ENCODE measurements around the gene SORBS1. TPM values are rescaled to one million over a fixed set of nuclear protein-coding genes. Genes with fewer than 3 reads are reported as not detected.

Gene SORBS1
- total and polyA plus RNA-seq, 8 donors = 11.4 to 25.6 (median 16.8) TPM

GRCh38 chr10:95356190-95356955, 204.8 kb downstream of the SORBS1 start:
- FAIRE-seq = no peak
- no peaks in the 10 kb centered on the region for H3K9me3 ChIP-seq
- no peaks in the 10 kb centered on the region for H3K27me3 ChIP-seq
- DNase-seq = no peak
- intact Hi-C loops (cut with DNase I) = loop anchor here in 1 of 3 donors (5.0 kb wide), 1 partner anchor 109 kb away; no protein-coding TSS in a partner anchor
- H3K4me1 ChIP-seq = peaks cover 0 to 4% (median 4%) of the 10 kb centered on the region in 3 donors
- H3K36me3 ChIP-seq = peaks cover 0 to 8% (median 0%) of the 10 kb centered on the region in 3 donors
- H3K27ac ChIP-seq = no peak overlapping the region
- no peak overlapping the region for H3K4me3 ChIP-seq
- WGBS, 2 donors = 93 to 94% methylated on average over 23 of the region's 23 CpGs
- no peak for TF ChIP-seq CTCF (IDR thresholded peaks at IDR 0.05)
- ATAC-seq = no peak

GRCh38 chr10:95355301-95355700, 205.9 kb downstream of the SORBS1 start:
- Histone ChIP-seq H3K27ac (no peak overlapping the region), H3K4me1 (peaks cover 10 to 14% (median 13%) of the 10 kb centered on the region in 3 donors), H3K27me3 (no peaks in the 10 kb centered on the region), H3K4me3 (no peak overlapping the region), H3K36me3 (peaks cover 0 to 8% (median 0%) of the 10 kb centered on the region in 3 donors), H3K9me3 (no peaks in the 10 kb centered on the region)
- DNase-seq = no peak
- no peak for FAIRE-seq
- intact Hi-C loops (cut with DNase I) = loop anchor here in 1 of 3 donors (5.0 kb wide), 1 partner anchor 108 kb away; no protein-coding TSS in a partner anchor
- ATAC-seq = no peak
- TF ChIP-seq CTCF (IDR thresholded peaks at IDR 0.05) = no peak
- 68 to 72% methylated on average over 7 of the region's 7 CpGs for WGBS, 2 donors

- Histone ChIP-seq H3K36me3 (peaks cover 0 to 8% (median 0%) of the 10 kb centered on the region in 3 donors), H3K4me1 (peaks cover 13 to 19% (median 14%) of the 10 kb centered on the region in 3 donors), H3K27ac (no peak overlapping the region), H3K4me3 (no peak overlapping the region), H3K27me3 (no peaks in the 10 kb centered on the region), H3K9me3 (no peaks in the 10 kb centered on the region)
- FAIRE-seq (no peak), ATAC-seq (no peak), DNase-seq (no peak)
- intact Hi-C loops (cut with DNase I) = no loop called here
- TF ChIP-seq CTCF (IDR thresholded peaks at IDR 0.05) = no peak
Measured at GRCh38 chr10:95354110-95354509, 207.1 kb downstream of the SORBS1 start.

- FAIRE-seq (no peak), DNase-seq (no peak), ATAC-seq (no peak)
- TF ChIP-seq CTCF (IDR thresholded peaks at IDR 0.05) = no peak
- H3K4me3 ChIP-seq = no peak overlapping the region
- H3K4me1 ChIP-seq = peaks cover 13 to 19% (median 14%) of the 10 kb centered on the region in 3 donors
- intact Hi-C loops (cut with DNase I) = no loop called here
- no peaks in the 10 kb centered on the region for H3K9me3 ChIP-seq
- H3K36me3 ChIP-seq = peaks cover 0 to 8% (median 0%) of the 10 kb centered on the region in 3 donors
- no peaks in the 10 kb centered on the region for H3K27me3 ChIP-seq
- H3K27ac ChIP-seq = no peak overlapping the region
Measured at GRCh38 chr10:95353123-95353522, 208.0 kb downstream of the SORBS1 start.

GRCh38 chr10:95352684-95353083, 208.5 kb downstream of the SORBS1 start:
- ATAC-seq (no peak), DNase-seq (no peak), FAIRE-seq (no peak)
- no peak for TF ChIP-seq CTCF (IDR thresholded peaks at IDR 0.05)
- no peak overlapping the region for H3K27ac ChIP-seq
- H3K36me3 ChIP-seq = peaks cover 0 to 8% (median 0%) of the 10 kb centered on the region in 3 donors
- intact Hi-C loops (cut with DNase I) = no loop called here
- H3K27me3 ChIP-seq = no peaks in the 10 kb centered on the region
- H3K4me1 ChIP-seq = peaks cover 13 to 19% (median 14%) of the 10 kb centered on the region in 3 donors
- no peaks in the 10 kb centered on the region for H3K9me3 ChIP-seq
- no peak overlapping the region for H3K4me3 ChIP-seq
- WGBS, 2 donors = 87 to 89% methylated on average over 2 of the region's 2 CpGs

Measured in pancreas (tissue), 10 donors.